SKM-1 treated with dmso at 0.1 percent for 144 hours (cell line): Measurements from ENCODE around the gene EFCAB11.
A peak's percentile ranks its signal among the peaks of the same experiment; 100 is the strongest.

Source experiments
- DNase-seq: peaks from one replicate; lab custom pipeline; 2025; ENCODE audit not compliant: unreplicated experiment; lab: John Stamatoyannopoulos, UW

EFCAB11 gene

GRCh38 chr14:89775151-89775550, 179.4 kb downstream of the EFCAB11 start:
- DNase-seq: no peak

GRCh38 chr14:89773644-89774316, 180.8 kb downstream of the EFCAB11 start:
- peak; percentile 66 for DNase-seq

DNA sequence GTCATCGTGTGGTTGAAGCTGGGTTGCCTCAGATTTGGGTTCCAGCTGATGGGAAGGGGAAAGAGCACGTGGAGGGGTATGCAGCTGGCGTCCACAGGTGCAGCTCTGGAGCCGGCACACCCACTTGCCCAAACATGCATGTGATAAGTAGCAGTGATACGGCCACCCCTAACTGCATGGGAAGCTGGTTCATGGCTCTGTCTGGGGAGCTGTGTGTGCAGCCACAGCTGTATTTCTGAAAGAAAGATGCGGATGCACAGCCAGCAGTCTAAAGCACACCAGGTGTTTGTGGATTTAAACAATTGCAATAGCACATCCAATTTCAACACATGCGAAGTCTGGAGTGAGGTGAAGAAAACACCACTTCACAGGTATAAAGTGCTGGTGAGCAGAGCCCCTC, 181.4 kb downstream of the EFCAB11 start:
- no peak for DNase-seq

DNA sequence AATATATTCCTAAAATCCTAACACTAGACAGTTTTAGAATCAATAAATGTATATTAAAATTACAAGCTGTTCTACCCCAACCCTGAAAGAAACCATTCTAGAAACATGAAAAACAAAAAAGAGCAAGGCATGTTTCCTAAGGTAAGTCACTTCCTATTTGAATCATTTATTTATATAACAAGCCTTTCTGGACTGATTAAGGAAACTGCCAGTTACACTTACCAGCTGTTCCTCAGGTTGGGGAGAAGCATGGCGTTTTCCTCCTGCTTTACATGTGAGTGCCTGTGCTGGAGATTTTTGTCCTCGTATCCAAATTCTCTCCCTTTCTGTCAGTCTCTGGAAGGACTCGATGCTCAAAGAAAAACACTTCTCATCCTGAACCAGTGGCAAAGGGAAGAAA, 183.3 kb downstream of the EFCAB11 start:
- no peak for DNase-seq

DNA sequence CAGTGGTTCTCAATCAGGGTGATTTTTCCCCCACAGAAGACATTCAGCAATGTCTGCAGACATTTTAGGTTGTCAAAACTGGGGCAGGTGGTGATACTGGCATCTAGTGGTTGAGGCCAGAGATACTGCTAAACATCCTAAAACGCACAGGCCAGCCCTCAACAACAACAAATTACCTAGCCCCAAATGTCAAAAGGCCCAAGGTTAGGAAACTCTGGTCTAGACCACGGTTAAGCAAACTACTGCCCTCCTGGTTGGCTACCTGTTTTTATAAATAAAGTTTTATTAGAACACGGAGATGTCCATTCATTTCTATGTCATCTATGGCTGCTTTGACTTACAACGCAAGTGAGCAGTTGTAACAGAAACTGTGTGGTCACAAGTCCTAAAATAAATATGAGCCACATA, 186.7 kb downstream of the EFCAB11 start:
- peak; percentile 27 for DNase-seq

GRCh38 chr14:89767131-89767530, 187.4 kb downstream of the EFCAB11 start:
- DNase-seq: no peak

- no peak for DNase-seq
These were observed 189.2 kb downstream of the EFCAB11 start for GRCh38 chr14:89765346-89765745.

GRCh38 chr14:89760086-89760485, 194.4 kb downstream of the EFCAB11 start:
- DNase-seq: no peak

DNA sequence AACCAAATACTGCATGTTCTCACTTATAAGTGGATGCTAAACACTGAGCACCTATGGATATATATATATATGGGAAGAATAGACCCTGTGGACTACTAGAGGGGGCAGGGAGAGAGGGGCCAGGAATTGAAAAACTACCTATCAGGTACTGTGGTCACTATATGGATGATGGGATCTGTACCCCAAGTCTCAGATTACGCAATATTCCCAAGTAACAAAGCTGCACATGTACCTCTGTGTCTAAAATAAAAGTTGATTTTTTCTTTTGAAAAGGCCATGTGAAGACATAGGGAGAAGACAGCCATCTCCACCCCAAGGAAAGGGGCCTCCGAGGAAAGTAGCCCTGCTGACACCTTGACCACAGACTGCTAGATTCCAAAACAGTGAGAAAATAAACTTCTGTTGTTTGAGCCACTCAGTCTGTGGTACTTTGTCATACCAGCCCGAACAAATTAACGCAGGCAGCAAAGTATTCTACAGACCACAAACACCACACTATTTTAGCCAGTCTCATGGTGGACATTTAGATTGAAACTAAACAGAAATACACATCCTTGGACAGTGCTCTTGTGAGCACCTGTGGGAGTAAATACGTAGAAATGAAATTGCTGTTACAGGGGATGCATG, 197.1 kb downstream of the EFCAB11 start:
- DNase-seq: no peak

DNA sequence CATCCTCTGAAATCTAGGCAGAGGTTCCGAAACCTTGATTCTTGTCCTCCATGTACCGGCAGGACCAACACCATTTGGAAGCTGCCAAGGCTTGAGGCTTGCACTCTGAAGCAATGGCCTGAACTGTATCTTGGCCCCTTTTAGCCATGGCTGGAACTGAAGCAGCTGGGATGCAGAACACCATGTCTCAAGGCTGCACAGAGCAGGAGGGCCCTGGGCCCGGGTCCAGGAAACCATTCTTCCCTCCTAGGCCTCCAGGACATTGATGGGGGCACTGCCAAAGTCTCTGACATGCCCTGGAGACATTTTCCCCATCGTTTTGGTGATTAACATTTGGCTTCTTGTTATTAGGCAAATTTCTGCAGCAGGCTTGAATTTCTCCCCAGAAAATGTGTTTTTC, 198.7 kb downstream of the EFCAB11 start:
- no peak for DNase-seq

DNA sequence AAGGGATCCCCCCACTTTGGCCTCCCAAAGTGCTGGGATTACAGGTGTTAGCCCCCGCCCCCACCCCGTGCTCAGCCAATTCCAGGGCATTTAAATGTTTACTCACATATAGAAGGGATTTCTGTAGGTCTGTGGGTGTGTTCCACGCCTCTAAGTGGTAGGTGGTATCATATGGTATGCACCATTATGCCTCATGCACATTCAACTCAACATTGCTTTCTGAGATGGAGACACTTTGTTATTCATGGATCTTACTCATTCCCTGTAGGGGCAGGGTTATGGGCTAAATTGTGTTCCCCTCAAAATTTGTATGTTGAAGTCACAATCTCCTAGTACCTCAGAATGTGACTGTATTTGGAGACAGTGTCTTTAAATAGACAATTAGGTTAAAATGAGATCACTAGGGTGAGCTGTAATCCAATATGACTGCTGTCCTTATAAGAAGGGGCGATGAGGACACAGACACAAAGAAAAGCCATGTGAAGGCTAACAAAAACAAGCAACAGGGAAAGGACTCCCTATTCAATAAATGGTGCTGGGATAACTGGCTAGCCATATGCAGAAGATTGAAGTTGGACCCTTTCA, 200.6 kb downstream of the EFCAB11 start:
- no peak for DNase-seq

DNA sequence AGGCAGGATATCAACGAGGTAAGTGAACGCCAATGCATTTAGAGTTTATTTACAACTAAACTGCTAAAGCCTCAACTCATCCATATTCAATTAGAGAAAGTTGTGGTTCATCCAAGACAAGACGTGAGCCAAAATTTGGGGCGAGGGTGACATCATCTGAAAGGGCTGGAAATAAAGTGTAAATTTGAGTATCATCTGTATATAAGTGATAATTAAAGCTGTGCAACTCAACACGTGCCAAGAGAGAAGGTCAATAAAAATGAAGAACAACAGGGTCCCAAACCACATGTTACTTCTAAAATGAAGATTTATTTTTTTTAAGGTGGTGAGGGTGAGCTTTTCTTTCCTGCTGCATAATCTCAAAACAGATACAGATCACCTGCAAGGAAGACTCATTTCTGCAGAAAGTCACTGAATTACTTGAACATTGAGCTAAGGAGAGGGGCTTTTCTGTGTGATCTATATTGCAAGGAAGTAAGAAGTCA, 203.6 kb downstream of the EFCAB11 start:
- no peak for DNase-seq

DNA sequence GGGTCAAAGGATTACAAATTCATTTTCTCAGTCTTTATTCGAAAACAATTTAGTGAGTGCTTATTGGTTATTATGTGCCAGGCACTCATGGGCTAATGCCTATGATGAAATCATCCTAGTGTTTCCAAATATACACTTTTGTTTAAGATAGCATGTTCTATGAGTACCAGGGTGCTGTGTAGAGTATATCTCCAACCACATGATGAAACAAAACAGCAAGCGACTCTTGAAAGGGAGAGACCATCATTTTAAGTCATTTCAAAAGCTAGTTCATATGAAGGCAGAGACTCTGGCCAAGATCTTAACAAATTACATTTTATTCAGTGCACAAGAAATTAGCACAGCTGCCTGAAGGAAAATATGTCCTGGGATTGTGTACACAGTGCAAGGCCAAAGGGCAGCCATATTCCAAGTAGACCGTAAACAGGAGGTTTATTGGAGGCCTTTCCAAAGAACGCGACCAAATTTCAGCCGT, 204.2 kb downstream of the EFCAB11 start:
- no peak for DNase-seq

GRCh38 chr14:89748004-89748403, 206.5 kb downstream of the EFCAB11 start:
- no peak for DNase-seq

DNA sequence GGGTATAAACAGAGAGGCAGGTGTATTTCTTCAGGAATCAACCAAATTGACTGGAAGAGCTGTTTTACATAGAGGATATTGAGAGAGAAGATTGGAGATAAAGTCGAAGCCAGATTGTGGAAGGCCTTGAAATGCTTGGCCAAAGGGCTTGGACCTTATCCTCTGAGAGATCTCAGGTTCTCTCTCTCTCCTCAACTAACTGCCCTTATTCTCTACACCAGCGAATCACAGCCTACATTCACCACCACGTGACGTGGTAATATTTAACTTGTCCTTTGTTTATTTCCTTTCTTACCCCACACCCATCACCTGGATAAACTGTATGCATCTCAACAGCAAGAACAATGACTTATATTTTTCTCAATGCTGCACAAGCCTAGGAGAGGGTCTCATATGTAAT, 207.4 kb downstream of the EFCAB11 start:
- DNase-seq: no peak

DNA sequence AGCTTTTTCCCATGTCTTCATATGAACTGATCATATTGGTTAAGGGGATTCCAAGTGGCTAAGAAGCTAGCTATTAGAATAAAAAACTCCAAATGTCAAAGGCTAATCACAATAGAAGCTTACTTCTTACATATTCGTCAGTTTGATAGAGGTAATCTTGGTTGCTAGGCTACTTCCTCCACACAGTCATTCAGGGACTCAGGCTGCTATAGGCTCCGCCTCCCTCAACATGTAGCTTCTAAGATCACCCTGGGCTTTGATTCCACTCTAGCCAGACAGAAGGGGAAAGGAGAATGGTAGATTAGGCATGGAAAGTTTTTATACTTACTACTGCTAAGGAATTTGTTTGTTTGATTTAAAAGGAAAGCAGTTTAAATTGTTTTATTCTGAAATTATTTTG, 207.9 kb downstream of the EFCAB11 start:
- no peak for DNase-seq

- DNase-seq: no peak
These were observed 208.4 kb downstream of the EFCAB11 start for GRCh38 chr14:89746135-89746534.
